Panc1 (cell line): ENCODE data around the gene P2RX1. TPM values are rescaled to one million over a fixed set of nuclear protein-coding genes. Genes with fewer than 3 reads are reported as not detected.

Experiments
- ATAC-seq: fragments of 200-7000 bp; cut with Tn5 transposase; 2 replicates; pipeline ENCODE4 v1.9.1; 2020; ENCODE audit warnings: mild to moderate bottlenecking, moderate library complexity
- BruUV-seq: library from RNA; stranded (reverse); fragments of 400-500 nt; replicated peaks from 2 replicates; lab custom pipeline; 2021; lab: Mats Ljungman, UMichigan
- CTCF ChIA-PET: fragments of 300-600 bp; sonication (Branson Sonifier 250); formaldehyde crosslinking; loops from one replicate; lab custom pipeline; 2022; ENCODE audit warnings: antibody characterized with exemption; lab: Charles Lee
- POLR2A ChIA-PET: fragments of 300-600 bp; sonication (Branson Sonifier 250); formaldehyde crosslinking; loops from one replicate; lab custom pipeline; 2022; ENCODE audit warnings: antibody characterized with exemption; lab: Charles Lee
- DNase-seq: peaks from one replicate; pipeline ENCODE4 v3.0.0-alpha.2; 2010; ENCODE audit warnings: low read depth, low spot score
- H3K27ac ChIP-seq: 2 replicates; pipeline ENCODE4 v1.5.1; 2011; ENCODE audit warnings: mild to moderate bottlenecking, low read length, inconsistent platforms
- H3K27me3 ChIP-seq: fragments of 200-500 bp; sonication (Bioruptor generic); 2 replicates; pipeline ENCODE4 v1.6.0; 2014; ENCODE audit warnings: low read length, inconsistent platforms; ENCODE audit not compliant: control insufficient read depth, insufficient read depth
- H3K36me3 ChIP-seq: fragments of 200-500 bp; sonication (Bioruptor generic); 2 replicates; pipeline ENCODE4 v1.5.1; 2014; ENCODE audit warnings: inconsistent platforms, mild to moderate bottlenecking, low read length, moderate library complexity; ENCODE audit not compliant: control insufficient read depth, insufficient read depth
- H3K4me1 ChIP-seq: 2 replicates; pipeline ENCODE4 v1.5.1; 2011; ENCODE audit warnings: inconsistent platforms, mild to moderate bottlenecking, low read length, moderate library complexity; ENCODE audit not compliant: control insufficient read depth, insufficient read depth
- H3K4me3 ChIP-seq, 2 experiments: 2 replicates each; pipeline ENCODE4 v1.5.1; 2011 to 2012; ENCODE audit warnings: low read depth in 2 of 2, low read length in 2 of 2, mild to moderate bottlenecking in 2 of 2, inconsistent platforms in 1 of 2, moderate library complexity in 1 of 2
- H3K9me3 ChIP-seq: fragments of 200-500 bp; sonication (Bioruptor generic); 2 replicates; pipeline ENCODE4 v1.5.1; 2014; ENCODE audit warnings: low read depth, mild to moderate bottlenecking, inconsistent platforms, low read length, moderate library complexity; ENCODE audit not compliant: control insufficient read depth, insufficient read depth
- CTCF ChIP-seq: fragments of 450-650 bp; IDR thresholded peaks from 2 replicates; pipeline ENCODE4 v1.5.1; 2017; ENCODE audit warnings: mild to moderate bottlenecking
- POLR2AphosphoS5 ChIP-seq: IDR thresholded peaks from 2 replicates; pipeline ENCODE4 v1.6.1; 2012; ENCODE audit warnings: mild to moderate bottlenecking, low read depth, low read length, moderate library complexity
- REST ChIP-seq, 2 experiments: IDR thresholded peaks; 2 replicates each; pipeline ENCODE4 v1.6.1; 2011 to 2012; ENCODE audit warnings: low read depth in 2 of 2, control low read depth in 1 of 2, low read length in 1 of 2, mild to moderate bottlenecking in 1 of 2, moderate library complexity in 1 of 2; ENCODE audit not compliant: insufficient read depth in 1 of 2
- SIN3A ChIP-seq: IDR thresholded peaks from 2 replicates; pipeline ENCODE4 v1.6.1; 2012; ENCODE audit warnings: low read depth, mild to moderate bottlenecking, low read length, moderate library complexity, borderline replicate concordance; ENCODE audit not compliant: insufficient read depth
- TCF7L2 ChIP-seq: IDR thresholded peaks from 2 replicates; pipeline ENCODE4 v1.6.1; 2011; ENCODE audit warnings: mild to moderate bottlenecking, low read depth, low read length, inconsistent platforms
- in situ Hi-C: cut with HindIII; loops from 2 replicates; pipeline ENCODE4 v1.10.0; 2016; ENCODE audit warnings: low sequenced_read_pairs, low pct_unique_long_range_greater_than_20kb
- intact Hi-C: fragments of 100-400 bp; cut with micrococcal nuclease; formaldehyde crosslinking; loops from one replicate; pipeline ENCODE4 v1.10.0; 2022; ENCODE audit not compliant: unreplicated experiment
- total RNA-seq: library from RNA; stranded (reverse); gene quantifications from one replicate; pipeline ENCODE4 v1.2.1, GENCODE V29; 2021; ENCODE audit not compliant: unreplicated experiment

The P2RX1 gene
- total RNA-seq, 1 experiment from 2014 or later, result not detected

- CTCF ChIA-PET, result no interaction called here
Measured at GRCh38 chr17:3895354-3895753, 20.9 kb downstream of the P2RX1 start.

GRCh38 chr17:3894911-3895343 lies 21.3 kb downstream of the P2RX1 start:
- in situ Hi-C loops (no loop called here), intact Hi-C loops (no loop called here)
- CTCF ChIA-PET, result interaction anchor here (1.0 kb wide), 1 partner anchor 19 kb away, joined by 5 read pairs; no protein-coding TSS in a partner anchor
- Histone ChIP-seq H3K4me1 (peaks cover 24% of the 10 kb centered on the region), H3K36me3 (no peaks in the 10 kb centered on the region; the same call in 1 of the 2 replicates), H3K9me3 (no peaks in the 10 kb centered on the region), H3K27me3 (no peaks in the 10 kb centered on the region), H3K27ac (no peak overlapping the region), H3K4me3 (no peak overlapping the region)
- DNase-seq, result no peak
- no peak for ATAC-seq
- POLR2A ChIA-PET, result no interaction called here
- no peak for TF ChIP-seq TCF7L2
- no peak for TF ChIP-seq CTCF
- TF ChIP-seq REST (IDR thresholded peaks at IDR 0.05; ENCODE audit: insufficient read depth in 1 of 2, low read depth in 2 of 2, low read length in 1 of 2), result no peak
- BruUV-seq, result no TSS peak

More at GRCh38 chr17:3895354-3895753, 20.9 kb downstream of the P2RX1 start:
- TF ChIP-seq TCF7L2 (no peak), CTCF (no peak), POLR2AphosphoS5 (no peak), SIN3A (no peak), REST (IDR thresholded peaks at IDR 0.05; ENCODE audit: insufficient read depth in 1 of 2, low read depth in 2 of 2, low read length in 1 of 2) (no peak)
- no peak for ATAC-seq
- BruUV-seq, result no TSS peak
- no peak overlapping the region for H3K4me3 ChIP-seq
- intact Hi-C loops (no loop called here), in situ Hi-C loops (no loop called here)
- H3K9me3 ChIP-seq, result no peaks in the 10 kb centered on the region
- POLR2A ChIA-PET, result no interaction called here
- no peak overlapping the region for H3K27ac ChIP-seq
- H3K27me3 ChIP-seq, result no peaks in the 10 kb centered on the region
- H3K4me1 ChIP-seq, result peaks cover 19% of the 10 kb centered on the region
- DNase-seq, result no peak
- H3K36me3 ChIP-seq, result no peaks in the 10 kb centered on the region; the same call in 1 of the 2 replicates
